HEK293T (cell line): Measurements from ENCODE around the gene KCNQ2.

Experiments
- CTCF ChIA-PET: fragments of 350-600 bp; formaldehyde crosslinking; extraction: SDS; loops from one replicate; lab custom pipeline; 2021; ENCODE audit warnings: antibody characterized with exemption, inconsistent platforms; lab: Yijun Ruan, JAX
- POLR2A ChIA-PET: fragments of 350-600 bp; formaldehyde crosslinking; extraction: SDS; loops from one replicate; lab custom pipeline; 2020; ENCODE audit warnings: antibody characterized with exemption, inconsistent platforms; lab: Yijun Ruan, JAX
- DNase-seq: peaks from one replicate; pipeline ENCODE4 v3.0.0; 2012; ENCODE audit warnings: mixed read lengths; ENCODE audit errors: extremely low spot score
- ARNT ChIP-seq: fragments of 450-650 bp; IDR thresholded peaks from 2 replicates; pipeline ENCODE4 v1.6.1; 2017; ENCODE audit warnings: mild to moderate bottlenecking
- BHLHE40 ChIP-seq: fragments of 450-650 bp; IDR thresholded peaks from 2 replicates; pipeline ENCODE4 v1.6.1; 2016; ENCODE audit warnings: mild to moderate bottlenecking, moderate library complexity, borderline replicate concordance
- CTBP1 ChIP-seq: fragments of 450-650 bp; IDR thresholded peaks from 2 replicates; pipeline ENCODE4 v1.6.1; 2016; ENCODE audit warnings: borderline replicate concordance
- ELF4 ChIP-seq: fragments of 450-650 bp; IDR thresholded peaks from 2 replicates; pipeline ENCODE4 v1.6.1; 2017; ENCODE audit warnings: antibody characterized with exemption
- FOXA1 ChIP-seq: fragments of 450-650 bp; IDR thresholded peaks from 2 replicates; pipeline ENCODE4 v1.6.1; 2016; ENCODE audit warnings: mild to moderate bottlenecking
- FOXK2 ChIP-seq: fragments of 450-650 bp; IDR thresholded peaks from 2 replicates; pipeline ENCODE4 v1.6.1; 2016; ENCODE audit warnings: mild to moderate bottlenecking
- FOXM1 ChIP-seq: fragments of 450-650 bp; IDR thresholded peaks from 2 replicates; pipeline ENCODE4 v1.6.1; 2017; ENCODE audit warnings: mild to moderate bottlenecking, borderline replicate concordance
- HDGF ChIP-seq: fragments of 450-650 bp; IDR thresholded peaks from 2 replicates; pipeline ENCODE4 v1.6.1; 2017; ENCODE audit warnings: antibody characterized with exemption, borderline replicate concordance
- L3MBTL2 ChIP-seq: fragments of 450-650 bp; conservative IDR thresholded peaks from 2 replicates; pipeline ENCODE4 v1.6.1; 2016; ENCODE audit warnings: mild to moderate bottlenecking
- LEF1 ChIP-seq: fragments of 450-650 bp; IDR thresholded peaks from 2 replicates; pipeline ENCODE4 v1.6.1; 2017; ENCODE audit warnings: mild to moderate bottlenecking, borderline replicate concordance
- NFRKB ChIP-seq: fragments of 450-650 bp; IDR thresholded peaks from 2 replicates; pipeline ENCODE4 v1.6.1; 2016; ENCODE audit warnings: mild to moderate bottlenecking, moderate library complexity
- PKNOX1 ChIP-seq: fragments of 450-650 bp; IDR thresholded peaks from 2 replicates; pipeline ENCODE4 v1.6.1; 2016
- SP1 ChIP-seq: fragments of 450-650 bp; IDR thresholded peaks from 2 replicates; pipeline ENCODE4 v1.6.1; 2017
- SUZ12 ChIP-seq: fragments of 450-650 bp; IDR thresholded peaks from 2 replicates; pipeline ENCODE4 v1.6.1; 2016; ENCODE audit warnings: mild to moderate bottlenecking
- TARDBP ChIP-seq: fragments of 450-650 bp; IDR thresholded peaks from 2 replicates; pipeline ENCODE4 v1.6.1; 2016
- ZNF384 ChIP-seq: fragments of 450-650 bp; IDR thresholded peaks from 2 replicates; pipeline ENCODE4 v1.6.1; 2016

Gene KCNQ2

DNA sequence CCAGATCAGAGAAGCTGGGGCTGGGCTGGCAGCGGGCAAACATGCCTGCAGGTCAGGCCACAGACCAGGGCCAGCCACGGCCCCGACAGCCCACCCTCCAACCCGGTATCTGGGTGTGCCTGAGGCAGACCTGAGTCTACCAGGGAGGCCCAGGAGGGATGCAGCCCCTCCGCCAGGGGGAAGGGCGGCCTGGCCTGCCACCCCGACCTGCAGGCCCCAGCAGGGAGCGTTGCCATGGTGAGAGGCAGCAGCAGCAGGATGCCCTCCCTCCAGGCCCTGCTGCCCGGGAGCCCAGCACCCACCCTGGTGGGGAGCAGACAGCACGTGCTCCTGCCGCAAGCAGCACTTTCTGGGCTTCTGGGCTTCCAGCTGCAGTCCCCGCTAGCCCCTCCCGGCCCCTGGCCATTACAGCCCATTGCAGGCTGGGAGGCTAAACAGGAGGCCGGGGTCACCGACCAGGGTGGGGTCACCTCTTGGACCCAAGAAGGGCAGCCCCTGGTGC lies 30.3 kb upstream of the KCNQ2 start:
- ChIA-PET CTCF (no interaction called here), POLR2A (interaction anchor here (2.0 kb wide), 1 partner anchor 18 kb away, joined by 10 read pairs; the partner anchor contains the start of gene PPDPF)
- TF ChIP-seq ZNF384, result no peak
- no peak for TF ChIP-seq FOXK2
- no peak for TF ChIP-seq FOXA1
- no peak for TF ChIP-seq ELF4
- TF ChIP-seq FOXM1, result no peak
- no peak for TF ChIP-seq LEF1
- no peak for TF ChIP-seq BHLHE40
- no peak for TF ChIP-seq ARNT
- no peak for TF ChIP-seq SUZ12
- TF ChIP-seq SP1, result no peak
- TF ChIP-seq L3MBTL2, result no peak
- no peak for TF ChIP-seq TARDBP
- no peak for TF ChIP-seq PKNOX1
- TF ChIP-seq CTBP1, result no peak
- no peak for TF ChIP-seq NFRKB
- no peak for TF ChIP-seq HDGF
- no peak for DNase-seq

DNA sequence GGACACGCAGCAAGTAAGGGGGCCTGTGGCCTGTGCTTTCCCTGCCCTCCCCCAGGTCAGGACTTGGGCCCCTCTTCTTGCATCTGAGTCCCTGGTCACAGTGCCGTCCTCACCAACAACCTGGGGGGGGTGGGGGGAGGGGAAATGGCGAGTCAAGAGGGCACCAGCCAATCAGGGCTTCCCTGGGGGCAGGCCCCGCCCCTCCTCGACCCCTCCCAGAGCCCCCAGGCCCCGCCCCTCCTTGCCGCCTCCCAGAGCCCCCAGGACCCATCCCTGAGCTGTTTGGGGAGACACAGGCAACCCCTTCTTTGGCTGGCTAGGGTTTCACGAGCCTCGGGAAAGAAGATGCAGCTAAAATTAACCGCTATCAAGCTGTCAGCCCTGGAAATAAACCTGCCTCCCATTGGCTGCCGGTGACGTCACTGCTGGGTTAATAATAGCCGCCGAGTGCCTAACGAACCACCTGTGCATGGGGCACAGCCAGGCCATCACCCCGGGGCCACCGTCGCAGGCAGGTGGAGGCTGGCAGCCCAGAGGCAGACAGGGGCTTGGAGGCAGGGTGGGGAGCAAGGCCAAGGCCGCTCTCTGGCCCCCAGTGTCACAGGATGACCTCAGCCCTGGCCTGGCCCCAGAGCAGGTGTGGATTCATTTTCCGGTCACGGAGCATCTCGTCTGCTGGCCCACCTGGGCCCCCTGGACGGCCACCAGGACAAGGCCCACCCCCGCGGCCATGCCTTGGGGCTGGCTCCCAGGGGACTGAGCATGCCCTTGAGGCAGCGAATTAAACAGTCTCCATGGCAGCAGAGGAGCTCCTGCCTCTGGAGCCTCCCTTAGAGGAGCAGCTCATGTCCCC lies 29.6 kb upstream of the KCNQ2 start:
- no peak for TF ChIP-seq TARDBP
- TF ChIP-seq PKNOX1, result peak; percentile 58
- POLR2A ChIA-PET, result interaction anchor here (2.0 kb wide), 1 partner anchor 19 kb away, joined by 10 read pairs; the partner anchor contains the start of gene PPDPF
- peak; percentile 61 for DNase-seq
- CTCF ChIA-PET, result no interaction called here

- CTCF ChIA-PET, result no interaction called here
- POLR2A ChIA-PET, result interaction anchor here (2.0 kb wide), 1 partner anchor 20 kb away, joined by 10 read pairs; the partner anchor contains the start of gene PPDPF
- no peak for DNase-seq
- TF ChIP-seq BHLHE40, result no peak
- no peak for TF ChIP-seq PKNOX1
- no peak for TF ChIP-seq NFRKB
- TF ChIP-seq ELF4, result no peak
- TF ChIP-seq FOXA1, result no peak
- no peak for TF ChIP-seq LEF1
- TF ChIP-seq L3MBTL2, result no peak
- no peak for TF ChIP-seq CTBP1
- no peak for TF ChIP-seq ZNF384
- no peak for TF ChIP-seq TARDBP
- TF ChIP-seq SUZ12, result no peak
- TF ChIP-seq HDGF, result no peak
- no peak for TF ChIP-seq FOXM1
Measured at GRCh38 chr20:63500902-63501817, 28.7 kb upstream of the KCNQ2 start.

GRCh38 chr20:63500151-63500901 lies 27.9 kb upstream of the KCNQ2 start:
- CTCF ChIA-PET, result no interaction called here
- TF ChIP-seq L3MBTL2 (no peak), SUZ12 (no peak), BHLHE40 (no peak), FOXK2 (no peak), HDGF (no peak), ELF4 (no peak), LEF1 (no peak), TARDBP (no peak), PKNOX1 (no peak), FOXA1 (no peak), FOXM1 (no peak), CTBP1 (no peak), NFRKB (no peak), SP1 (no peak), ARNT (no peak)
- no peak for DNase-seq
- POLR2A ChIA-PET, result no interaction called here
